NCI-H1930 (cell line): ENCODE results near the gene TNRC18.
A peak's percentile ranks its signal among the peaks of the same experiment; 100 is the strongest.
"Not testable (repeated sequence)": the region's sequence is repeated elsewhere in the genome, so short reads cannot be mapped to it uniquely, and the experiment has no call there.

Source experiments
- DNase-seq, 2 experiments: peaks; one replicate each; lab custom pipeline; 2025; lab: John Stamatoyannopoulos, UW

Gene TNRC18

DNA sequence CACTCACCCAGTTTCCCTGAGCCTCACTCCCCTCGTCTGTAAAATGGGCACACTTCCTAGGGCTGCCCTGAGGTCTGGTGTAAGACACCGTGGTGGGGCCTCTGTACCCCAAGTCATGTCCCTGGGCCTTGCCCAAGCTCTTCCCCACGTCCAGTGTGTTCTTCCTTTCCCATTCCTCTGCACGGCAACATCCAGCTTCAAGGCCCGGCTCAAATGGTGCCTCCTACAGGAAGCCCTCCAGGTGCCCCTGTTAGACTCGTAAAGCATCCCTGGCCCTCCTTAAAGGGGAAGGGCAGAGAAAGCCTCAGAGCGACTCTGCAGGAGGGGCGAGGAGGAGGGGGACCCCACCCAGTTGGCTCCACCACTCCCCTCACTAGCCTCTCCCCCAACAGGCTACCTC lies 132.3 kb downstream of the TNRC18 start:
- DNase-seq, result no peak

DNA sequence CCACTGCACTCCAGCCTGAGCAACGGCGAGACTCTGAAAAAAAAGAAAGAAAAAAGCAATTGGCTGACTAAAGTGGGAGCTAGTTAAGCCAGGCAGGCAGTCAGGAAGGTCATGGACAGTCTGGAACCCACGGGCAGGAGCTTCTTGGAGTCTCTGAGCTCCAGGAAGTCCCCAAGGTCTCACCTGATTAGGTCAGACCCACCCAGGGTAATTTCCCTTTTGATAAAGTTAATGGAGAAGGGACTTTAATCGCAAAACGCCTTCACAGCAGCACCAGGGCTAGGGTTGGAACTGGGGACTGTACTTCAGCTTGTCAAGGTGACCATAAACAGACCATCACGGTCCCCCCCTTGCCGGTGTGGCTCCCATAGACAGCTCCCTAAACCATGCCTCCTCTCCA lies 134.3 kb downstream of the TNRC18 start:
- no peak for DNase-seq

DNA sequence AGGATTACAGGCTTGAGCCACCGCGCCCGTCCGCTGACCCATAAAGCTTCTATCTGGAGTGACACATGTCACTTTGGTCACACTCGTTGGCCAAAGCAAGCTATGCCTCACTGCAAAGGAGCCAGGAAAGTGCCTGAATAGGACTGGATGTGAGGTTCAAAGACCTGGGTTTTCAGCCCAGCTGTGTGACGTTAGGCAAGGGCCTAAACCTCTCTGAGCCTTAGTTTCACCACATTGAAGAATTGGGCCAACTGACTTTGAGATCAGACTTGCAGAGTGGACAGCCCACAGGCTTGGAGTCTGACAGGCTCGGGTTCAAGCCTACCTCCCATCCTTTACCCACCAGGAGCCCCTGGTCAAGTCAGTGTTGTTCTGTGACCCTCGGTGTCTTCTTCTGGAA lies 135.1 kb downstream of the TNRC18 start:
- not testable (repeated sequence) for DNase-seq

DNA sequence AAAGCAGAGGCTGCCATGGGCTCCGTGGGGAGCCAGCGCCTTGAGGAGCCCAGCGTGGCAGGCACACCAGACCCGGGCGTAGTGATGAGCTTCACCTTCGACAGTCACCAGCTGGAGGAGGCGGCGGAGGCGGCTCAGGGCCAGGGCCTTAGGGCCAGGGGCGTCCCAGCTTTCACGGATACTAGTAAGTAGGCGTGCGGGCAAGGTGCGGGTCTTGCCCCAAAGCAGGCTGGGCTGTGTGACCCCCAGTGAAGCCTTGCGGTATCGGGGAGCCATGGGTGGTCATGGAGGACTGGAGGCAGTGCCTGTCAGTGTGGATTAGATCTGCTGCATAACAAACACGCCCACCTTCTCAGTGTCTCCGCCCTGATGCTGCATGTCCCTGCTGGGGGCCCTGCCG lies 135.8 kb downstream of the TNRC18 start:
- no peak for DNase-seq

DNA sequence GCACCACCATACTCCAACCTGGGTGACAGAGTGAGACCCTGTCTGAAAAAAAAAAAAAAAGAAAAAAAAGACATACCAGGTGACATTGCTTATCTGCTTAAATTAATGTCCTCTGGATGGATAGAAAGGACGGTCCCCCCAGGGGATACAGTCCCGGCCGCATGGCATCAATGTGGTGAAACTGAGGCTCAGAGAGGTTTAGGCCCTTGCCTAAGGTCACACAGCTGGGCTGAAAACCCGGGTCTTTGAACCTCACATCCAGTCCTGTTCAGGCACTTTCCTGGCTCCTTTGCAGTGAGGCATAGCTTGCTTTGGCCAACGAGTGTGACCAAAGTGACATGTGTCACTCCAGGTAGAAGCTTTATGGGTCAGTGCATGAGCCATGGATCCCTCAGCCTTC lies 136.3 kb downstream of the TNRC18 start:
- not testable (repeated sequence) for DNase-seq

DNA sequence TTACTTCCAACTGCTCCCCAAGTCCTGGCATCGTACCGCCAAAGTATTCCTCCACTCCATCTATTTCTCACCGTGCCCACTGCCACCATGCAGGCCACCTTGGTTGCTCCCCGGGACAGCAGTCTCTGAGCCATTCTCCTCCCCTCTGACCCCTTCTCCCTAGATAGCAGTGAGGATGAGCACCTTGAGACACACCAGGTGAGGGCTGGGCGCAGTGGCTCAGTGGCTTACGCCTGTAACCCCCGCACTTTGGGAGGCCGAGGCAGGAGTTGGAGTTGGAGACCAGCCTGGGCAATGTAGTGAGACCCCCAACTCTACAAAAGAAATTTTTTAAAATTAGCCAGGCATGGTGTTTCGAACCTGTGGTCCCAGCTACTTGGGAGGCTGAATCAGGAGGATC lies 136.7 kb downstream of the TNRC18 start:
- no peak for DNase-seq

DNA sequence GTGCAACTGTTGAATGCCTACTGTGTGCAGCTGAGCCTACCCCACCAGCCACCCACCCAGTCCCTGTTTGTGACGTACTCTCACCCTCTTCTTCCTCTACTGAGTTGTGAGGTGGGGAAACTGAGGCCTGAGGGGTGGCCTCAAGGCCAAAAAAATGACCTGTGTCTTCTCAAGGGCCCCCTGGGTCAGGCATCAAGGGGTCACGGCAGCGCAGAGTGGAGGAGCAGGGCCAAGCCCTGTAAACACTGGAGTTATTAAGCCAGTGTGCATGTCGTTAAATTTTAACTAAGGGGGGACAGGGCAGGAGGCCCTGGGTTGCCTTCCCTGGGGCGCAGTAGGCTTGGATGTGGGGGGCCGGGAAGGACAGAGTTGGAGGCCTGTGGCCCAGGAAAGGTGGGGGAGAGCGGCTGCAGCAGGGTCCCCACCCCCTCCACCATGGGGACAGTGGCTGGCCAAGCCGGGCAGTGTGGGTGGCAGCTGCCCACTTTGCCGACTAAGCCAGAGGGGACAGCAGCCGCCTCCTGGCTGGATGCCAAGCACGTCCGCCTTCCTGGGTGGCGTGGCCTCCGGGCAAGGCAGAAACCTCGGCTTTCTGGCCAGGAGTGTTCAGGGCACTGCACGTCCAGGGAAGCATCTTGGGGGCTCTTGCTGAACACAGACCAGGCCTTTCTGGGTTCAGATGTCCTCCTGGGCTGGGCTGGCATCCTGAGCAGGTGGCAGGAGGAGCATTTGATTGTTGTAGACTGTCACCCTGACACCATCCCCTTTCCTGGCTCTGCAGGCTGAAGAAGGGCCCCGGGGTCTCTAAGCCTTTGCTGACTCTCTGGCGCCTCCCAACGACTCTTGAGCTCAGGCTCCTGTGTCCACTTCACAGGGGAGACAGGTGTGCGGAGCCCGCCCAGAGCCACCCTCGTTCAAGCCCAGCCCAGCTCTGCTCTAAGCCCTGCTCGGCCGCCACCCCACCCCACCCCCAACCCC lies 139.0 kb downstream of the TNRC18 start:
- peak; percentile 28 to 37 for DNase-seq

DNA sequence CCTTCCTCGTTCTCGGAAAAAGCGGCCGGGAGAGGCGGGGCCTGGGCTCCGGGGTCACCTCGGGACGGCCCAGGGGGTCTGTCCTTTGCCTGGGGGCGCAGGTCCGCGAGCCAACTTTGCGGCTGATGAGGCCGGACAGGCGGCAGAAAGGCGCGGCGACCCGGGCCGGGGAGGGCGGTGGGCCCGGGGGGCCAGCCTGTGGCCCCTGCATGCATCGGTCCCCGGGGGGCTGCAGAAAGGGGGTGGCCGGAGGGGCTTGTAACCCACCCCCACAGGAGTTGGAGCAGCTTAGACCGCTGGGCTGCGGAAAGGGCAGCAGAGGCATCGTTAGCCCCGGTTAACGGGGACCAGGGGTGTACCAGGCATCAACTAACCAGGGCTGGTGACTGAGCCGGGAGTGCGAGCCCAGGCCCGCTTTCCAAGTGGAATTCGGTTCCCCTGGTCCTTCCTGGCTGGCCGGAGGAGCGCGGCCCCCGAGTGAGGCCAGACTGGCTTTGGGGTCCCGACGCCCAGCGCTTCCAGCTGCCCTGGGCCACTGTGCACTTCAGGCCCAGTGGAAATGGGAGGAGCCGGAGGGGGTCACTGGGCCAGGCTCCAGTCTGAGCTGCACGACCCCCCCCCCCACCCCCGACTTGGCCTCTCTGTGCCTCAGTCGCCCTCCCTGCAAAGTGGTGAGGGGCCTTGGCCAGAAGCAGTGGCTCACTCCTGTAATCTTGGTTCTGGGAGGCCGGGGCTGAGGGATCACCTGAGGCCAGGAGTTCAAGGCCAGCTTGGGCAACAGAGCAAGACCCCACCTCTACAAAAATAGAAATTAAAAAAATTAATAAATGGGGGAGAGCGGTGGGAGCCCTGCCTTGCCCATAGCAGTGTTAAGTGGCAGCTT lies 140.0 kb downstream of the TNRC18 start:
- DNase-seq, result no peak

DNA sequence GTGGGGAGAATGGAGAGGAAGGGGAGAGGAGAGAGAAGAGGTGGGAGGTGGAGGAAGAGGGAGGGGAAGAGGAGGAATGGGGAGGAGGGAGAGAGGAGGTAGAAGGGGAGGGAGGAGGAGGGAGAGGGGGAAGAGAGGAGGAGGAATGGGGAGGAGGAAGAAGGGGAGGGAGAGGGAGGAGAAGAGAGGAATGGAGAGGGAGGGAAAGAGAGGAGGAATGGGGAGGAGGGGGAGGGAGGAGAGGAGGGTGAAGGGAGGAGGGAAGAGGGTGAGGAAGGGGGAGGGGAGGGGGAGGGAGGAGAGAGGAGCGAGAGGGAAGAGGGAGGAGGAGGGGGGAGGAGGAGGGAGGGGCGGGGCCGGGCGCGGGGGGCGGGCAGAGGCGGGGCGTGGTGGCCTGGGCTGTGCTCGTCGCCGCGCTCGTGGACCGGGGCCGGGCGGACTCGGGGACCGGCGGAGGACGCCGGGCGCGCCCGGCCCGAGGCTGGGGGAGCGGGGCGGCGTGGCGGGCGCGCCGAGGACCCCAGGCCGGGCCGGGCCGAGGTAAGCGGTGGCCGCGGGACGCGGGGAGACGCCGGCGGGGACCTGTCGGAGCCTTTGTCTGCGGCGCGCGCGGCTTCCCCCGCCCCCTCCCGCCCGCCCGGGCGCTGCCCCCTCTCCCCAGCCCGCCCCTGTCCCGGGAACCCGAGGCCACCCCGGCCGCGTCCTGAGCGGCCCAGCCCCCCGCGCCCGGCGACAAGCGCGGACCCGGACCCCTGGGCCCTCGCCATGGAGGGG lies 140.9 kb downstream of the TNRC18 start, which contains the start of gene SLC29A4:
Gene SLC29A4 (plus strand): TSS at position 401 of the 774 bp plus-strand sequence. CDS start 4,874 bp downstream, outside the sequence.
- DNase-seq, result no peak

DNA sequence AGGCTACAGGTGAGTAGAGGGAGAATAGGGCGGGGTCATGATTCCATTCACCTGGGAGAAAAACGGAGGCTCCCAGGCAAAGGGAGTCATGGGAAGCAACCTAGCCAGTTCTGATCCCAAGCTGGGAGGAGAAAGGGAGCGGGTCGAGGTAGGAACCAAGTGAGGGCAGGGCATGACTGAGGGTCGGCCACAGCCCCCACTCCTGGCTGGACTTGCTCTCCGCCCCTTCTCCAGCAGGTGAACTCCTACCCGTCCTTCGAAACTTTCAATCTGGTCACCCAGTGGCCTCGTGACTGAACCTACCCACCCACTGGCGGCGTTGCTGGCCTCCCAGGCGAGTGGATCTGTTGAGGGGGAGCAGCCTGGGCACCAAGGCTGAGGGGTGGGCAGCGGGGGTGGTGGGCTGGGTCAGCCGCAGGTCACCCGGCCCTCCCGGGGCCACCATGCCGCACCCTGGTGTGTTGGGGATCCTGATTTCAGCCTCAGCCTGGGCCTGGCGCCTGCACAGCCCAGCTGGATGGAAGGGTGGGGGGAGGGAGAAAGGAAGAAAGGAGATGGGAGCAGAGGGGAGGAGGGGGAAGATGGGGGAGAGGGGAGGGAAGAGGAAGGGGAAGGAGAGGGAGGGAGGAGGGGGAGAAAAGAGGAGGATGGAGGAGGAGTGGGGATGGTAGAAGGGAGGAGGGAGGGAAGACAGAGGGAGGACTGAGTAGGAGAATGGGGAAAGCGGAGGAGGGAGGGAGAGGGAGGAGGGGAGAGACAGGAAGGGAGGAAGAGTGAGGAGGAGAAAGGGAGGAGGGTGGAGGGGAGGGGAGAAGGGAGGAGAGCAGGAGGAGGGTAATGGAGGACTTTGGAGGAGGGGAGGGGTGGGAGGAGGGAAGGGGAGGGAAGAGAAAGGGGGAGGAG lies 141.8 kb downstream of the TNRC18 start:
- DNase-seq, result not testable (repeated sequence)

DNA sequence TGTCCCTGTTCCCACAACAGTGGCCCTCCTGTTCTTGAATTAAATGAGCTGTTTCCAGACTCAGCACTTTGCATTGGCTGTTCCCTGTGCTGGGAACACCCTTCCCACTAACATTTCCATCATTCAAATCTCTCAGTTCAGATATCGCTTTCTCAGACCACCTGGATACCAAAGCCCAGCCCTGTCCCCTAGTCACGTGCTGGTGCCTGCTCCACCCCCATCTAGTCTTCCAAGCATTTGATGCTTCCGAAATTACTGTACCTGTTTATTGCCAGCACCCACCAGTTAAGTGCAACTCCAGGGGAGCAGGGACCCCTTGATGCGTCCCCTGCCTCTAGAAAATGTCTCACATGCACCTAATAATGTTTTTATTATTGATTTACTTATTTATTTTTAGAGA lies 143.9 kb downstream of the TNRC18 start:
- no peak for DNase-seq

DNA sequence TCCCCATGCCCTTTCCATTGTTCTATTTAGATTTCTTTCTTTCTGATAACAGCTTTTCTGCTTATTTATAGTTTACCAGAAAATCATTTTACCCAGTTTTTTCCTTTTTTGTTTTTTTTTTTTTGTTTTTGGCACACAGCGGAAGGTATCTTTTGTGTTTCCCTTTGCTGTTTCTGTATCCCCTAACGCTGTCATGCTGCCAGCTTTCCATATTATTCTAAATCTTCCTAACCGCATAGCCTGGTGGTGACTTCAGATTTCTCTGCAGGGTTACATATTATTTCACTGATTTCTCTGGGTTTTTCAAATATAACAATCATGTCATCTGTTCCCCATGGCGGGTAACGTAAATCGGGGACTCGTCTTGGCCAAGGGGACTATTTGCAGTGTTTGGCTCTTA lies 144.9 kb downstream of the TNRC18 start:
- no peak for DNase-seq

DNA sequence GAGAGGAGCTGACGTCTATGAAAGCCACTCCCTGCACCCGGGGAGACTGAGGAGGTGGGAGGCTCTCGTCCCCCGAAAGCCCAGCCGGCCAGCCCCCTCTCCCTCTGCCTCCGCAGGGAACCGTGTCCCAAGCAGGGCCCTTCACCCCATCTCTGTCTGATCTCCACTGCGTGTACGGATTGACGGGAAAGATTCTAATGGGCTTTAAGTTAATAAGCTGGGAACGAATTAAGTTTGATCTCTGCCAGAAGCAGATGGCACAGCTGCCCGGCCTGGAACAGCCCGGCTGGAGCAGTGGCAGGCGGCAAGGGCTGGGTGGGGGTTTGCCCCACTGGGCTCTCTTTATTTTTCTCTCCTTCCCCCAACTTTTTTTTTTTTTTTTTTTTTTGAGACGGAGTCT lies 147.0 kb downstream of the TNRC18 start:
- no peak for DNase-seq

DNA sequence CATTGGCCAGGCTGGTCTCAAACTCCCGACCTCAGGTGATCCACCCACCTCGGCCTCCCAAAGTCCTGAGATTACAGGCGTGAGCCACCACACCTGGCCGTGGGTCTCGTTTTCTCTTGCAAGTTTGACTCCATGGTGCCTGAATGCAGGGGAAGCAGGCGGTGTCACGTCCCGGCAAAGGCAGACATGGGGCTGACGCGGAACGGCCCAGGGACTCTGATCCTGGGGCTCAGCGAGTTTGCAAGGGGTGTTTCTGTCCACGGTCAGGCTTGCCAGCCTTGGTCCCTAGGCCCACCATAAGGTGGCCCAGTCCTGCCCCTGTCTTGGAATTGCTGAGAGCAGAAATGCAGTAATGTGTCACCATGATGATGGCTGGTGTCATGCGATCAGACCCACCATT lies 147.5 kb downstream of the TNRC18 start:
- not testable (repeated sequence) for DNase-seq

DNA sequence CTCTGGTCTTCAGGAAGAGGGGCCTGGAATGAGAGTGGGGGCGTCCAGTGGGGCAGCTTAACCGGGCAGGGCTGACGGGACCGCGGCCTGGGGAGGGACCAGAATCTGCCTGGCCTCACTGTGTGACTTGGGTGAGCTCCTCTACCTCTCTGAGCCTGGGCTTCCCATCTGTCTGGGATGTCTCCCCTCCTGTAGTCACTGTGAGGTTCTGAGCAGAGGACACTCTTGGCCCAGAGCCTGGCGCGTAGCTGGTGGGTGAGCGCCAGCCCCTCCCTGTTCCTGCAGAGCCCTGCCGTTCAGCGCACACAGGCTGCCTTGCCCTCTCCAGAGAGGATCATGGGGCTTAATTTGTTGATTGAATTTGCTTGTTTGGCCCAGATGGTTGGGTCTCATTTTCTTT lies 148.1 kb downstream of the TNRC18 start:
- DNase-seq, result not testable (repeated sequence)

DNA sequence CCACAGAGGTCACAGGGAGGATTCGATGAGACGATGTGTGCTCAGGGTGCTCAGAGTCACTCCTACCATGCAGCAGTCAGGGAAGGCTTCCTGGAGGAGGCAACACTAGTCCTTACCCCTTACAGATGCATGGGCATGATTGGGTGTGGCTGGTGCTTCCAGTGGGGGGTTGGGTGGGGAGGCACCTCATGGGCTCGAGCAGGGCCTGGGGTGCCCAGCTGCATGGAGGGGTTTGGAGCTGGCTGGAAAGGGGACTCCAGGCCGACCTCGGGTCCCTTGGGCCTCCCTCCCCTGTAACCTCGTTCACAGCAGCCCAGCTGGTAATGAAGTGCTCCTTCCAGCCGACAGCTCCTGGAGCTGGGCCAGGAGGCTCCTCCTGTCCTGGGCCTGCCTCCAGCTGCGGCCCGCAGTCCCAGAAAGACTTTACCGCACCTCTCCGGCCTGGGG lies 148.6 kb downstream of the TNRC18 start:
- DNase-seq, result not testable (repeated sequence)

DNA sequence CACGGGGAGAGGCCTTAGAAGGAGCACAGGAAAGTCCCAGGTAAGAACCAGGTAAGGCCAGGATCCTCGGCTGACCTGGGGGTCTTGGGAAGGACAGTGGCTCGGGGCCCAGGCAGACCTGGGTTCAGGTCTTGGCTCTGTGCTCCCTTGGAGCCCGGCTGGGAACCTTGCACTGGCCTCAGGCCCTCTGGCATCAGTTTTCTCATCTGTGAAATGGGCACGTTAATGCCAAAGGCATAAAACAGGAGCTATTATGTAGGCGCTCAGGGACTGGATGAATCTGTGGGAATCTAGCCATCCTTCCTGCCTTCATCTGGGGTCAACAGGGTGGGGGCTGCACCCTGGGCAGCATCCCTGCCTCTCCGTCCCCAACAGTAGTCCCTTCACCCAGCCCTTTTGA lies 149.2 kb downstream of the TNRC18 start:
- no peak for DNase-seq

DNA sequence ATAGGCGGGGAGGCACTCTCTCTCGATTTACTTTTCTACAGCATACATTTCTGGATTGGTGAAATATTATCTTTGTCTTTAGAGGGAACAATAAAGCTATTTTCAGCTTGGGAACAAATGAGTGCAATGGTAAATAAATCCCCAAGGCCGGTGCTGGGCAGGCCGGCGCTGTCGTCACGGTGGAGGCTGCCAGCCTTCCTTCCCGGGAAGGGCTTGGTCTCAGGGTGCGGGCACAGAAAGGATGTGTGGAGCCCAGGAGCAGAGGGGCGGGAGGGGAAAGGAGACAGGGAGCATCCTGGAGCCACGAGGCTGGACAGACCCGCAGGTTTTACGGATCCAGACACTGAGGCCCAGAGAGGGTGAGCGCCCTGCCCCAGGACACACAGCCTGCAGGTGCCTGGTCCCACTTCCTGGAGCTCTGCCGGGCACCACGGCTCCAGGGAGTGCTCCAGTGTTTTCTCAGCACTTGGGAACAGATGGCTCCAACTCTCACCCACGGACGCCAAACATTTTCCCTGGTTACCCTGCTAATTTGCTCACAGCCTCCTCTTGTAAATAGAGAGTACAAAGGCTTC lies 149.7 kb downstream of the TNRC18 start:
- not testable (repeated sequence) for DNase-seq

DNA sequence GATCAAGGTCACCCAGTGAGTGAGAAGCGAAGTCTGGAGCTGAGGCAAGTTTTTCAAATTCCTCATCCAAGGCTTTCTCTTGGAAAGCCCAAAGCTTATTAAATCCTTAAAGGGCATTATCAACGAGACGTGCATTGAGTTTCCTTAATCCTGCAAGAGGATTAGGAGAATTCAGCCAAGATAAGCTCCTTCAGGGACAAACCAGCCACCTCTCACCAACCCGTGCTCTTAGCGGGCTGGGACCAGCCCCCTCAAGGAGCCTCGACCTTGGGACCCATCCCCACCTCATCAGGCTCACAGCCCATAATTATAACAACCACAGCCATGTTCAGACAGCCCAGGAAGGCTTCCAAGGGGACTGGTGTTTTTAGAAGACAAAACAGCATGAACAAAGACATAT lies 152.8 kb downstream of the TNRC18 start:
- DNase-seq, result no peak

DNA sequence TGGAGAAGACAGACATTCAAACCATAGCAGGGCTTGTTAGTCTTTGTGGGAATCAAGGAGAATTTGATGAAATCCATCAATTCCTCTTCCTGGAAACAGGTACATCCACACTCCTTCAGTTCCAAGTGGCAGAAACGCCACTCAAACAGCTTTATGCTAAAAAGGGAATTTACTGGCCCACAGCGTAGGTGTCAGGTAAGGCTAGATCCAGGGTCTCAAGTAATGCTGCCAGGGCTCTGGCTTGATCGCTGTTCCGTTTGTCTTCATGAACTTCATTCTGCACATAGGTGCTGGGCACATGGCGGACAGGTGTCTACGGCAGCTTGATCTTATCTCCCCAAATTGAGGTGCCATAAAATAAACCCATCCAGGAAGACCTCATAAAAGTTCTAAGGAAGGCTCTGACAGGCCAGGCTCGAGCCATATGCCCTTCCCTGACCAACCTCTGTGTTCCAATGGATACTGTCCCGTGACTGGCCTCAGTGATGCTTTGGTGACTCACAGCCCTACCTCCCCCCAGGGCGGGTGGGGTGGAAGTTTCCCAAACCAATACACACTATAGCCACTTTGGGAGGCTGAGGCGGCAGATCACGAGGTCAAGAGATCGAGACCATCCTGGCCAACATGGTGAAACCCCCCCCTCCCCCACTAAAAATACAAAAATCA lies 153.5 kb downstream of the TNRC18 start:
- not testable (repeated sequence) for DNase-seq
